NCI-H128 (cell line): ENCODE data around the gene CHCHD10.
A peak's percentile ranks its signal among the peaks of the same experiment; 100 is the strongest.
"Not testable (repeated sequence)": the region's sequence is repeated elsewhere in the genome, so short reads cannot be mapped to it uniquely, and the experiment has no call there.

Experiments used
- DNase-seq: peaks from one replicate; lab custom pipeline; 2025; ENCODE audit not compliant: unreplicated experiment; lab: John Stamatoyannopoulos, UW

CHCHD10 gene

DNA sequence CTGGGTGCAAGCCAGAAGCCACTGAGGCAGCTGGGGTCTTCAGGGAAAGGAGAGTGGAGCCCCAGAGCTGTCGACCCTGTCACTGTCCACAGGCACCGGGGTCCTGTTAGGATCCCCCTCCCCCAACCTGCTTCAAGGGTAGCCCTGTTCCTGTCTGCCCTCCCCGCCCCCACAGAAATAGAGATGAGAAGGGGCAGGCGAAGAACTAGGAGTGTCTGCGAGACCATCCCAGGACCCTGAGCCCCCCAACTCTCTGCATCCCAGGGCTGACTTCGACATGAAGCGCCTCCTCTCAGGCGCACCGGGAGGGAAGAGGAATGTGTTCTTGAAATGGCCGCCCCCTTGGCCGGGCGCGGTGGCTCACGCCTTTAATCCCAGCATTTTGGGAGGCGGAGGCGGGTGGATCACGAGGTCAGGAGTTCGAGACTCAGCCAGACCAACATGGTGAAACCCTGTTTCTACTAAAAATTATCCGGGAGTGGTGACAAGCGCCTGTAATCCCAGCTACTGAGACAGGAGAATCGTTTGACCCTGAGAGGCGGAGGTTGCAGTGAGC is 16.3 kb downstream of the CHCHD10 start:
- DNase-seq = no peak

DNA sequence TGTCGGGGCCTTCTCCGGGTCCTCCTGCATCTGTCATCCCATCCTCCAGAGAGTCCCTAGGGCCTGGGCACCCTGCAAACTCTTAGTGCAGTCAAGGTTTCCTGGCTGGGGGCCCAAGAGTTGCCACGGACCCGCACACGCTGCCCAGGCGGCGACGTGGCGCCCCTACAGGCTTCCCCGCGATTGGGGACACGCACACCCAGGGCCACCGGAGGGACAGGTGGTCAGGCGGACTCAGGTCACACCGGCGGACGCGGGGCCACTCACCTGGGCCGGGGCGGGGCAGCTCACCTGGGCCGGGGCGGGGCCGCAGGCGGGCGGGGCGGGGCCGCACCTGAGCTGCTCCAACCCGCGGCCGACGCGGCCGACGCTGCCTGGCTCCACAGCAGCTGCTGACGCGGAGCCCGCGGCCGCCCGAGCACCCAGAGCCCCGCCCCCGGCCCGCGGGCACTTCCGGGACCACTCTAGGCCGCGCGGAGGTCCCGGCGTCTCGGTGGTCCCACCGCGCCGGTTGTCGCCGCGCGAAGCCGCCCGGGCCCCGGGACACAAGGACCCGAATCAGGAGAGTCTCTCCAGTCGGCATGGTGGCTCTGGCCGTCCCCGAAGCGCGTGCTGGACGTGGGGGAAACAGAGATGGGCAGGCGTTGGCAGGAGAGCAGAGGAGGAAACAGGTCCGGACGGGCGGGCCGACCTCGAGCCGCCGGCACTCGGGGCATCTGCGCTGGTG is 16.9 kb downstream of the CHCHD10 start, which contains the start of gene ZNF70:
Gene ZNF70, minus strand, starts transcription at position 399 of the 727 bp plus-strand sequence. CDS start 5,972 bp downstream, outside the sequence.
- peak; percentile 31 for DNase-seq

DNA sequence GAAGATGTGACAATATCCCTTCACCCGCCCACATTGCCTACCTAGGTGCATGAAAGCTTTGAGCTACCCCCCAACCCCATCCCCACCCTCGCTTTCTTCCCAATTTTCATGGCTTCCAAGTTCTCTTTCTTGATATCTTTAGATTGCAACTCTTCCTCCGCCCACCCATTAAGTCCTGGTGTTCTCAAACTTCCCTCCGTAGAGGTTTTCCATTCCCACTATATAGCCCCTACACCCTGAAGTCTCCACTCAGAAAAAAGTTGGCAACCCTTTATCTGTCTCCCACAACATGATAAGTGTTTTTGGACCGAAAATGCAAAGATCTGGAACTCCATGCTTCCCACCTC is 17.4 kb downstream of the CHCHD10 start:
- no peak for DNase-seq

DNA sequence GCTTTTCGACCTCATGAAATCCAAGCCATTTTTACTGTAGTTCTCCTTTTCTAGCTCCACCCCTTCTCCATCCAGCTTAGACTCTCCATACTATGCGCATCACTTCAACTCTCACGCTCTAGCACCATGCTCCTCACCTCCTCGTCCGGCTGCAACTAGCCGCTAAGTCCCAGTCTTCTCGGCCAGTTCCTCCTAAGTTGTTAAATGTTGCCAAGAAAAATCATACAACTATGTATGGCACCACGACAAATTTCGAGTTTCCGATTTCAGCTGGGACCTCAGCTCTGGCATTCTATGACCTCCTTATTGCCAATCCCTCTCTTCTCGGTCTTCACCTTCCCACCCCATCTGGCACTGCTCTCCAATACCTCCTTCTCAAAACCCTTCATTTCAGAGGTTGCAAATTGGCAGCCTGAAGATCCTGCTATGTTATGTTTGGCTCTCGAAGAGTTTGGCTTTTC is 17.9 kb downstream of the CHCHD10 start:
- DNase-seq = no peak

DNA sequence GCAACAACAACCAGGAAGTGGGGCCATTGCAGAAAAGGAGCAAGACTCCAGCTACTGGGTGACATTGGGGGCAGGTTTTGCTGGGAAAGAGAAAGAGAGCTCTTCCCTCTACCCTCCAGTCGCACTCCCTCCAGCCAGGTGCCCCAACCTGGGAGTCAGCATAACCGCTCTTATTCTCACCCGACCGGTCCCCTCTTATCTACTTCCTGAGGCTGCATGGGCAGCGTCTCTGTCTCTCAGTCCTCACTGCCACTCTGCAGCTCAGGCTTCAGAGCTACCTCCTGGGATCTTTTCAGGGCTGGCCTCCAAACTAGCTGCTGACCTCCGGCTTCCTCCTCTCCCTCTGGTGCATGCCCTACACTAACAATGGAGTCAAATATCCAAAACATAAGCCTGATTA is 22.0 kb downstream of the CHCHD10 start:
- no peak for DNase-seq

DNA sequence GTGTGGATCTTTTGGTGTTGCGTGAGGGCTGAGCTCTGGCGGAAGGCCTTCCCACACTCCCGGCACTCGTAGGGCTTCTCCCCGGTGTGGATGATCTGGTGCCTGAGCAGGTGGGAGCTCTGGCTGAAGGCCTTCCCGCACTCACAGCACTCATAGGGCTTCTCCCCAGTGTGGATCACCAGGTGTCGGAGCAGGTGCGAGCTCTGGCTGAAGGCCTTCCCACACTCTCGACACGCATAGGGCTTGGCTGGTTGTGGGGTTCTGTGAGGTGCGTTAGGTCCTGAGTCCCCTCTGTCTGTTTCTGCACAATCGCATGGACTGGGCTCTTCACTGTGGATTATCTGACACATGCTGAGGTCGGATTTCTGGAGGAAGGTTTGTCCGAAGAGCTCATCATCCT is 23.3 kb downstream of the CHCHD10 start:
- DNase-seq = no peak

DNA sequence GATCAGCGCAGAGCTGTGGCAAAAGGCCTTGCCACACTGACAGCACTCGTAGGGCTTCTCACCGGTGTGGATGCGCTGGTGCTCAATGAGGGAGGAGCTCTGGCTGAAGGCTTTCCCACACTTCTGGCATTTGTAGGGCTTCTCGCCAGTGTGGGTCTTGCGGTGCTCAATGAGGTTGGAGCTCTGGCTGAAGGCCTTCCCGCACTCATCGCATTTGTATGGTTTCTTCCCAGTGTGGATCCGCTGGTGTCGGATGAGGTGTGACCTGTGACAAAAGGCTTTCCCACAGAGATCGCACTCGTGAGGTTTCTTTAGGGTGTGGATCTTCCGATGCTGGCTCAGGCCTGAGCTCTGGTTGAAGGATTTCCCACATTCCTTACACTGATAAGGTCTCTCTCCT is 23.8 kb downstream of the CHCHD10 start:
- no peak for DNase-seq

DNA sequence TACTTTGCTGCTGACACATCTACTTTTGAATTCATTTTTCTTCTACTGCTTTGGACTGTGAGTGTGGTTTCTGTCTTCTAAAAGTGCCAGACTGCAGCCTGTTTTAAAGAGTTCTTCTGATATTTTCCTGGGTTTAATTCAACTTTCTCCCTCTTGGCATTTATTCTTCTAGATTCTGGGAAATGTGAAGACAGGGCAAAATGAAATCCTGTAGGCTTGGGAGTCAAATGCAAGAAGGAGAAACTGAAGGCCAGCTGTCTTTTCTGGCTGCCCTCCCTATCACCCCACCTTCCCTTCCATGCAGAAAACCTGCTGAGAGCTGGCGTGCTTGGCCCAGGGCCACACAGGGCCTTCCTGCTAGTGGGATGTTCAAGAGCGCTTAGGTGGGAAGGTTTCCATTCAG is 24.5 kb downstream of the CHCHD10 start:
- DNase-seq = no peak

DNA sequence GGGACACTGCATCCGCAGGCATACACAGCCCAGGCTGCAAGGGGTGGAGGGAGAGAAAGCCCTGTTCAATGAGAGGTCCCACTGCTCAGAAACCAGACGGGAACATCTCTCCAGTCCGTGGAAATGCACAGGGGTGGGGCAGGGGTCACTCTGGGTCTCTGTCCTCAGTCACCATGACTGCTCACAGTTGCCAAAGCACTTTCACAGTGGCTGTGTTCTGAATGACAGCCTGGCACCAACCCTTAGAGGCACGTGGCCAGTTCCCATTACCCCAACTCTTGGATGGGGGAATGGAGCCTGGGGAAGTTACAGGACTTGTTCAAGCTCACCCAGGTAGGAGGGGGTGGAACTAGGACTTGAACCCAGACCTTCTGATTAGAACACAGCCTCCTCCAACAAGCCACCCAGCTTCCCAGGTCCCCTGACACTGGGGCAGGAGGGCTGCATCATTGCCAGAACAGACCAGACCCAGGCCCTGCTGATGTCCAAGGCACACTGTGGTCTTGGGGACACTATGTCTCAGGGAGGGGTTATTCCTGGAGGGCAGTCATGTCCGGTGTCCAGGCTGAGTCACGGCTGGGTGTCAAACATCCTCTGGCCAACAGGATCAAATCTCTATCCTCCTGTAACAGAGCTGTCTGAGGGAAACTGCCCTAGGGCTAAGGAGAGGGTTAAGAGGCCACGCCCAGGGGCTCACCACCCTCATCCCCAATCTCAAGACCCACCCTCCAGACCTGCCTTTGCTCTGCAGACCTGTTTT is 25.1 kb downstream of the CHCHD10 start:
- DNase-seq = no peak

DNA sequence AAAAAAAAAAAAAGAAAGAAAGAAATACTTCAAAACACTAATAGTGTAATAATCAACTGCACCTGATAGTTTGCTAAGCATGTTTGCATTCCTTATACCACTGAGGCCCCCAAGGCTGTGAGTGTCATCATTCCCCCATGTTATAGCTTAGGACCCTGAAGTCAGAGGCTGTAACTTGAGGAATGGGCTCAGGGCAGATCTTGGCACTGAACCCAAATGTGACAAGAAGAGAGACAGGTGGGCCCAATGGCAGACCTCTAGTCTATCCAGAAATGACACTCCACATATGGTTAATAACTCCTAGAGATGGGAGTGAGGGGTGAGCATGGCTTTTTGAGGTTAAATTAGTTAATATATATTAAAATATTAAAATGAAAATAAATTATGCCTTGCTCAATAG is 30.1 kb downstream of the CHCHD10 start:
- DNase-seq = no peak

DNA sequence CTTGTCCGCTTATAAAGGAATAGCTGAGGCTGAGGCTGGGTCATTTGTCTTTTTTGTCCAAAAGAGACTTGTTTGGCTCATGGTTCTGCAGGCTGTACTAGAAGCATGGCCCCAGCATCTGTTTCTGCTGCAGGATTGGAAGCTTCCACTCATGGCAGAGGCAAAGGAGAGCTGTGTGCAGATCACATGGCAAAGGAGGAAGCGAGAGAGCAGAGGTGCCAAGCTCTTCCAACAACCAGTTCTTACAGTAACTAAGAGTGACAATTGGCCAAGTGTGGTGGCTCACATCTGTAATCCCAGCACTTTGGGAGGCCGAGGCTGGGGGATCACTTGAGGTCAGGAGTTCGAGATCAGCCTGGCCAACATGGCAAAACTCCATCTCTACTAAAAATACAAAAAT is 39.7 kb downstream of the CHCHD10 start:
- DNase-seq = not testable (repeated sequence)

DNA sequence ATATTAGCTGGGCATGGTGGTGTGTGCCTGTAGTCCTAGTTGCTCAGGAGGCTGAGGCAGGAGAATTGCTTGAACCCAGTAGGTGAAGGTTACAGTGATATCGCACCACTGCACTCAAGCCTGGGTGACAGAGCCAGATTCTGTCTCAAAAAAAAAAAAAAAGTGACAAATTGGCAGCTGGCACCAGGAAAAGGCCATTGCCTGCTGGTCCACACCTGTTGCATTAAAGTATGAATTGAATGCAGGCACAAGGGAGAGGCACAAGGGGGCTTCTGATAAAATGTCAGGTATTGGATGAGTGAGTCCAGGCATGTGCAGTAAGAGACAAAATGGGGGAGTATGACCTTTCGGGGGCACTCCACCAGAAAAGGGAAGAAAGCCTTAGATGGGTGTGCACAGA is 45.0 kb downstream of the CHCHD10 start:
- DNase-seq = no peak

DNA sequence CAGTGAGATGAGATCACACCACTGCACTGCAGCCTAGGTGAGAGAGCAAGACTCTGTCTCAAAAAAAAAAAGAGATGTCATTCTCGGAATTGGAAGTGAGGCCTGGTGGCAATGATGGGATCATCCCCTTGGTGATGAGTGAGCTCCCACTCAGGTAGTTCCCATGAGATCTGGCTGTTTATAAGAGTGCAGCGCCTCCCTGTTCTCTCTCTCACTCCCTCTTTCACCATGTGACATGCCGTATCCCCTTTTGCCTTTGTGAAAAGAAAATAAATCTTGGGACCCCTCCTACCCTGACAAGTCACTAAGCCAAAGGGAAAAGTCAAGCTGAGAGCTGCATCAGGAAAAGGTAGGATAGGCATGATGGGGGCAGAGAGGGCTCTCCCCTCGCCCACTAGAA is 45.6 kb downstream of the CHCHD10 start:
- DNase-seq = no peak

DNA sequence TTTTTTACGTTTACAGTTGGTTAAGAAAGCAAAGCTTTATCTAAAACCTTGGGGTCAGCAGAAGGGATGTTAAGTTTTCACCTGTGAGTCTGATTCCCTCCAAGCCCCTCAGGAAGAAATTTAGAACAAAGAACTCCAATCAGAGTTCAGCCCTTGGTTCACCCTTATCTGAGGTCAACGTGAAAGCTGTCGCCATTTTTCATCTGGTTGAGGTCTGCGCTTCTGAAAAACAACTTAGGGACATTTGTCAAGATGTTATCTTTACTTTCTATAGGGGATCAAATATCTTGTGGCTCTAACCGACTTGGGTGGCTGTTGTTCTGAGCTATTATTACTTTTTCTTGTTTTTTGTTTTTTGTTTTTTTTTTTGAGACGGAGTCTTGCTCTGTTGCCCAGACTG is 46.9 kb downstream of the CHCHD10 start:
- DNase-seq = no peak

DNA sequence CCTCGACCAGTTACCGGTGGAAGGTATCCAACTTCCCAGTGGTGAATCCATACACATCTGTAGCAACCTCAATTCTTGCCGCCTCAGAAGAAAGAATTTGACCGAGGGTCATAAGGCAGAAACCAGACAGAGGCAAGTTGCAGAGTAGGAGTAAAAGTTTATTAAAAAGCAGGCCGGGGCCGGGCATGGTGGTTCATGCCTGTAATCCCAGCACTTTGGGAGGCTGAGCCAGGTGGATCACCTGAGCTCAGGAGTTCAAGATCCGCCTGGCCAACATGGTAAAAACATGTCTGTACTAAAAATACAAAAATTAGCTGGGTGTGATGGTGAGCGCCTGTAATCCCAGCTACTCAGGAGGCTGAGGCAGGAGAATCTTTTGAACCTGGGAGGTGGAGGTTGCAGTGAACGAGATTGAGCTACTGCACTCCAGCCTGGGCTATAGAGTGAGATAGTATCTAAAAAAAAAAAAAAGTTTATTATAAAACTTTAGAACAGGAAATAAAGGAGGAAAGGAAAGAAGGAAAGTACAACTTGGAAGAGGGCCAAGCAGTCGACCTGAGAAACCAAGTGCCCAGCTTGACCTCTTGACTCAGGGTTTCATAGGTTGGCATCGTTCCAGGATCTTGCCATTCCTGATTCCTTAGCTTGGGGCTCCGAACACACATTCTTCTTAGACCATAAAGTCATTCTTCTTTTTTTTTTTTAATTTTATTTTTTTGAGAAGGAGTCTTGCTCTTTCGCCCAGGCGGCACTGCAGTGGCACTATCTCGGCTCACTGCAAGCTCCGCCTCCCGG is 49.2 kb downstream of the CHCHD10 start:
- no peak for DNase-seq

DNA sequence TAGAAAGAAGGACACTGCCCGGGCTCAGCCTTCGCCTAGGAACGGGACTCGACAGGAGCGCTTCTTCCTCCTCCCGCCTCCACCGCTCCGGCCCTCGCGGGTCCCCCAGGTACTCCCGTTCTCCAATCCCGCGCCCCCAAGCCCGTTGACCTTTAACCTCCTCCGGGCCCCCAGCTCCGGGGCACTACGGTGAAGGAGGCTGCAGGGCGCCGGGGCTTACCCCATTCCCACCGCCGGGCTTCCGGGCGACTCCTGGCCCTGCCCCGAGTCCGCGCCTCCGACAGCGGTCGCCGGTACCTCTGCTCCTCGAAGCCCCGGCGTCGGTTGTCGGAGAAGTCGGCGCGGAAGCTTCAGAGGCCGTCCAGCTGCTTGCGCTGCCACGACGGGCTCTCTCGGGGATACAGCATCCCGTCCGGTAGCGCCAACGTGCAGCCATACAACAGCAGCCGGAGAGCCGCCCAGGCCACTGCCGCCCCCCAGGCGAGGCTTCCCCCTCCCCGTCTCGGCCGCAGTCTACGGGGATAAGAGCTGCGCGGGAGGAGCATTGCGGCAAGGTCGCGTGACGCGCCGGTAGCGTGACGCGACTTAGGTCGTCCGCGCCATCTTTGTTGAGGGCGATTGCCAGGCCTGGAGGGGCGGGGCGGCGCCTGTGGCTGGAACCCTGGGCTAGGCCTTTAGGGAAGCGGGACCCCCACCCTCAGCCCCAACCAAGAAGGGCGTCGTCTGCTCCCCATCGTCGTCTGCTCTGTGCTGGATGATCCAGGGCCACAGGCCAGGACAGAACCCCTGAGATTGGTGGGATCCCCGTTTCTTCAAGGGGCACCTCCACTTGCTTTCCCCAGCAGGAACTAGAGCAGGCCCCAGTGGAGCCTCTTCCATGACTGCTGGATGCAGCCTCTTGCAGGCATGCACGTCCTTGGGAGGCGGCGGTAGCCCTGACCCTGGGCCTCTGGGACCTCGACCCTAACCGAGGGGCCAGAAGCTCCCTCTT is 50.7 kb downstream of the CHCHD10 start:
- peak; percentile 32 for DNase-seq
